Body of pancreas (tissue), 4 donors: Measurements from ENCODE around the gene DCLK3. TPM values are rescaled to one million over a fixed set of nuclear protein-coding genes. Genes with fewer than 3 reads are reported as not detected.

Experiments
- ATAC-seq: fragments of 150-250 bp; one replicate; pipeline ENCODE4 v1.9.1; 2016
- DNase-seq, 4 donors: peaks; one replicate each; pipeline ENCODE4 v3.0.0-alpha.2; 2019
- H3K27ac ChIP-seq, 4 donors: fragments of 200-600 bp; sonication (generic); 1 replicate in 3 of 4; 2 replicates in 1 of 4; pipeline versions ENCODE4 v1.5.1 to v1.6.1; 2016 to 2019; ENCODE audit warnings: mild to moderate bottlenecking in 1 of 4, mixed read lengths in 1 of 4, moderate library complexity in 1 of 4
- H3K27me3 ChIP-seq, 2 donors: fragments of 200-600 bp; sonication (generic); one replicate each; pipeline ENCODE4 v1.6.0; 2016; ENCODE audit warnings: mild to moderate bottlenecking in 1 of 2
- H3K36me3 ChIP-seq, 2 donors: fragments of 200-600 bp; sonication (generic); replicated peaks in 1 of 2; 2 replicates each; pipeline ENCODE4 v1.5.1; 2016; ENCODE audit warnings: low read depth in 2 of 2; ENCODE audit not compliant: insufficient read depth in 1 of 2
- H3K4me1 ChIP-seq: fragments of 200-600 bp; sonication (generic); one replicate; pipeline ENCODE4 v1.6.0; 2016
- H3K4me3 ChIP-seq, 2 donors: fragments of 200-600 bp; sonication (generic); 1 replicate in 1 of 2; 2 replicates in 1 of 2; pipeline ENCODE4 v1.5.1; 2016 to 2019
- H3K9me3 ChIP-seq, 3 donors: fragments of 200-600 bp; sonication (generic); 1 replicate in 2 of 3; 2 replicates in 1 of 3; pipeline ENCODE4 v1.5.1; 2016
- CTCF ChIP-seq, 7 experiments: fragments of 450-650 bp in 4 of 7; fragments of 200-600 bp in 3 of 7; sonication (generic) in 3 of 7; IDR thresholded peaks; one replicate each; pipeline ENCODE4 v1.5.1; 2016 to 2019; ENCODE audit warnings: antibody characterized with exemption in 7 of 7
- POLR2A ChIP-seq, 3 donors: fragments of 450-650 bp; IDR thresholded peaks; one replicate each; pipeline ENCODE4 v1.6.1; 2016; ENCODE audit warnings: antibody characterized with exemption in 3 of 3, mild to moderate bottlenecking in 2 of 3
- WGBS, 2 donors: methylation state at CpG; one replicate each; pipeline ENCODE4 v1.1.5; 2017; 5-methylcytosine and 5-hydroxymethylcytosine counted together
- intact Hi-C: fragments of 100-400 bp; cut with DNase I; formaldehyde crosslinking; loops from one replicate; pipeline ENCODE4 v1.15.1; 2023
- total RNA-seq, 2 donors: library from RNA; depleted of rRNA; stranded (reverse); fragments of >200 nt; gene quantifications; one replicate each; pipeline ENCODE4 v1.1.0, GENCODE V29; 2016

Gene DCLK3
- total RNA-seq, 2 donors from 2014 or later, result not detected

- no peaks in the 10 kb centered on the region for H3K4me1 ChIP-seq
- intact Hi-C loops, result no loop called here
- no peaks in the 10 kb centered on the region for H3K36me3 ChIP-seq
- ATAC-seq (no peak), DNase-seq (no peak)
- H3K9me3 ChIP-seq, result no peaks in the 10 kb centered on the region
- H3K27ac ChIP-seq, result no peak overlapping the region
- WGBS, 2 donors, result 70 to 82% methylated on average over 6 of the region's 6 CpGs
- TF ChIP-seq CTCF (IDR thresholded peaks at IDR 0.05) (no peak), POLR2A (IDR thresholded peaks at IDR 0.05) (no peak)
- H3K4me3 ChIP-seq, result no peak overlapping the region
- no peaks in the 10 kb centered on the region for H3K27me3 ChIP-seq
Observed at GRCh38 chr3:36709826-36710365, 54.5 kb downstream of the DCLK3 start.

- intact Hi-C loops, result no loop called here
- H3K27me3 ChIP-seq, result no peaks in the 10 kb centered on the region
- DNase-seq (no peak), ATAC-seq (no peak)
- H3K4me1 ChIP-seq, result no peaks in the 10 kb centered on the region
- H3K9me3 ChIP-seq, result no peaks in the 10 kb centered on the region
- no peaks in the 10 kb centered on the region for H3K36me3 ChIP-seq
- H3K27ac ChIP-seq, result no peak overlapping the region
- no peak overlapping the region for H3K4me3 ChIP-seq
- TF ChIP-seq POLR2A (IDR thresholded peaks at IDR 0.05) (no peak), CTCF (IDR thresholded peaks at IDR 0.05) (no peak)
- WGBS, 2 donors, result 43 to 49% methylated on average over 4 of the region's 4 CpGs
Observed at GRCh38 chr3:36709281-36709680, 55.1 kb downstream of the DCLK3 start.

- no peaks in the 10 kb centered on the region for H3K4me1 ChIP-seq
- no peaks in the 10 kb centered on the region for H3K9me3 ChIP-seq
- WGBS, 2 donors, result 36 to 38% methylated on average over 6 of the region's 6 CpGs
- ATAC-seq (no peak), DNase-seq (no peak)
- no peak overlapping the region for H3K4me3 ChIP-seq
- TF ChIP-seq CTCF (IDR thresholded peaks at IDR 0.05), result no peak
- TF ChIP-seq POLR2A (IDR thresholded peaks at IDR 0.05), result no peak
- no peaks in the 10 kb centered on the region for H3K27me3 ChIP-seq
- intact Hi-C loops, result no loop called here
- no peaks in the 10 kb centered on the region for H3K36me3 ChIP-seq
- no peak overlapping the region for H3K27ac ChIP-seq
Observed at GRCh38 chr3:36707623-36708409, 56.5 kb downstream of the DCLK3 start.

- H3K27ac ChIP-seq, result no peak overlapping the region
- no peaks in the 10 kb centered on the region for H3K4me1 ChIP-seq
- no peak for DNase-seq
- intact Hi-C loops, result no loop called here
- 50 to 65% methylated on average over 8 of the region's 8 CpGs for WGBS, 2 donors
- H3K36me3 ChIP-seq, result no peaks in the 10 kb centered on the region
- no peak overlapping the region for H3K4me3 ChIP-seq
- no peaks in the 10 kb centered on the region for H3K9me3 ChIP-seq
- H3K27me3 ChIP-seq, result no peaks in the 10 kb centered on the region
- ATAC-seq, result no peak
- TF ChIP-seq POLR2A (IDR thresholded peaks at IDR 0.05) (no peak), CTCF (IDR thresholded peaks at IDR 0.05) (no peak)
Observed at GRCh38 chr3:36705015-36705414, 59.3 kb downstream of the DCLK3 start.

- no peak overlapping the region for H3K27ac ChIP-seq
- H3K9me3 ChIP-seq, result no peaks in the 10 kb centered on the region
- no peak for TF ChIP-seq POLR2A (IDR thresholded peaks at IDR 0.05)
- no peak for TF ChIP-seq CTCF (IDR thresholded peaks at IDR 0.05)
- intact Hi-C loops, result no loop called here
- no peak for DNase-seq
- 61 to 69% methylated on average over 4 of the region's 4 CpGs for WGBS, 2 donors
- no peaks in the 10 kb centered on the region for H3K4me1 ChIP-seq
- no peaks in the 10 kb centered on the region for H3K27me3 ChIP-seq
- ATAC-seq, result no peak
- H3K4me3 ChIP-seq, result no peak overlapping the region
- H3K36me3 ChIP-seq, result no peaks in the 10 kb centered on the region
Observed at GRCh38 chr3:36704280-36704679, 60.1 kb downstream of the DCLK3 start.
